ENCODE data around the gene CNTN4.
A peak's percentile ranks its signal among the peaks of the same experiment; 100 is the strongest.

CNTN4 gene

GRCh38 chr3:2454865-2455264, 356.2 kb downstream of the CNTN4 start:
- DNase-seq (ENCODE audit: extremely low read depth, insufficient read length): no peak
- H3K4me3 ChIP-seq (replicated peaks; ENCODE audit: low read depth, low read length): no peak overlapping the region
- TF ChIP-seq, protein P1, sequence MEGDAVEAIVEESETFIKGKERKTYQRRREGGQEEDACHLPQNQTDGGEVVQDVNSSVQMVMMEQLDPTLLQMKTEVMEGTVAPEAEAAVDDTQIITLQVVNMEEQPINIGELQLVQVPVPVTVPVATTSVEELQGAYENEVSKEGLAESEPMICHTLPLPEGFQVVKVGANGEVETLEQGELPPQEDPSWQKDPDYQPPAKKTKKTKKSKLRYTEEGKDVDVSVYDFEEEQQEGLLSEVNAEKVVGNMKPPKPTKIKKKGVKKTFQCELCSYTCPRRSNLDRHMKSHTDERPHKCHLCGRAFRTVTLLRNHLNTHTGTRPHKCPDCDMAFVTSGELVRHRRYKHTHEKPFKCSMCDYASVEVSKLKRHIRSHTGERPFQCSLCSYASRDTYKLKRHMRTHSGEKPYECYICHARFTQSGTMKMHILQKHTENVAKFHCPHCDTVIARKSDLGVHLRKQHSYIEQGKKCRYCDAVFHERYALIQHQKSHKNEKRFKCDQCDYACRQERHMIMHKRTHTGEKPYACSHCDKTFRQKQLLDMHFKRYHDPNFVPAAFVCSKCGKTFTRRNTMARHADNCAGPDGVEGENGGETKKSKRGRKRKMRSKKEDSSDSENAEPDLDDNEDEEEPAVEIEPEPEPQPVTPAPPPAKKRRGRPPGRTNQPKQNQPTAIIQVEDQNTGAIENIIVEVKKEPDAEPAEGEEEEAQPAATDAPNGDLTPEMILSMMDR (IDR thresholded peaks at IDR 0.05; ENCODE audit: insufficient read depth, low read length, poor library complexity, severe bottlenecking): no peak

DNA sequence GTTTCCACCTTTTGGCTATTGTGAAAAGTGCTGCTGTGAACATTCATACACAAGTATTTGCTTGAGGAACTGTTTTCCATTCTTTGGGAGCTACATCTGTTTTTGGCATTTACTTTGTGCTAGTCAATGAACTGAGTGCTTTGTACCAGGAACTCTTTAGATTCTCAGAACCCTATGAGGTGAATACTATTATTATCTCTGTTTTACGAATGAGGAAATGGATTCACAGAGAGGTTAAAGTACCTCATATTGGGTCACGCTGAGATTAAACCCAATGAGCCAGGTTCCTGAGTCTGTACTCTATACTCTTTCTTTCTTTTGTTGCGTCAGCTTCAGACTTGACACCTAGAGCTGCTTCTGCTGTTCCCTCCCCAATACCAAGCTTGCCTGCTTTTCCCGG, 358.1 kb downstream of the CNTN4 start:
- TF ChIP-seq, protein P1 (IDR thresholded peaks at IDR 0.05; ENCODE audit: insufficient read depth, low read length, poor library complexity, severe bottlenecking): no peak
- Histone ChIP-seq H3K36me3 (ENCODE audit: control insufficient read depth, insufficient read depth, low read length) (no peaks in the 10 kb centered on the region), H3K27me3 (replicated peaks; ENCODE audit: control insufficient read depth, insufficient read depth, low read length) (no peaks in the 10 kb centered on the region), H3K4me3 (replicated peaks; ENCODE audit: low read depth, low read length) (no peak overlapping the region)
- DNase-seq (ENCODE audit: extremely low read depth, insufficient read length): no peak

More at GRCh38 chr3:2454865-2455264, 356.2 kb downstream of the CNTN4 start:
- H3K36me3 ChIP-seq (ENCODE audit: control insufficient read depth, insufficient read depth, low read length): no peaks in the 10 kb centered on the region
- no peaks in the 10 kb centered on the region for H3K27me3 ChIP-seq (replicated peaks; ENCODE audit: control insufficient read depth, insufficient read depth, low read length)

DNA sequence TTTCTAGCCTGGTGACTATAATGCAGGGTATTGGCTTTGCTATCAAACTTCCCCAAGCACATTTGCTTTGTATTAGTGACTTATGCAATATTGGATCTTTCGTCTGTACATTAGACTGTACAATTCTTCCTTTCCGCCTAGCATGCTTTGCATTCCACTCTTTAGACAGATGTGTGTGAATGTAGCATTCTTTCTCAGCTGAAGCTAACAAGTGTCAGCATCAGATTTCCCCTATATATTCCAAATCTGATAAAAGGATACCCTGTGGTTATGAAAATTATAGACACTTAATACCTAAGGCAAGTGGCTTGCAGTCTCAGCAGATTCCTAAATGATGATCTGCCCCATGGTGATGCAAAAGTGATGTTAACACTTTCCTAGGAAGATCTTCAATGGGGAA, 360.1 kb downstream of the CNTN4 start:
- no peak overlapping the region for H3K4me3 ChIP-seq (replicated peaks; ENCODE audit: low read depth, low read length)
- TF ChIP-seq, protein P1 (IDR thresholded peaks at IDR 0.05; ENCODE audit: insufficient read depth, low read length, poor library complexity, severe bottlenecking): no peak
- no peaks in the 10 kb centered on the region for H3K27me3 ChIP-seq (replicated peaks; ENCODE audit: control insufficient read depth, insufficient read depth, low read length)
- no peak for DNase-seq (ENCODE audit: extremely low read depth, insufficient read length)
- H3K36me3 ChIP-seq (ENCODE audit: control insufficient read depth, insufficient read depth, low read length): no peaks in the 10 kb centered on the region

GRCh38 chr3:2465842-2466241, 367.2 kb downstream of the CNTN4 start:
- TF ChIP-seq, protein P1 (IDR thresholded peaks at IDR 0.05; ENCODE audit: insufficient read depth, low read length, poor library complexity, severe bottlenecking): no peak
- no peak overlapping the region for H3K4me3 ChIP-seq (replicated peaks; ENCODE audit: low read depth, low read length)
- no peaks in the 10 kb centered on the region for H3K36me3 ChIP-seq (ENCODE audit: control insufficient read depth, insufficient read depth, low read length)
- no peaks in the 10 kb centered on the region for H3K27me3 ChIP-seq (replicated peaks; ENCODE audit: control insufficient read depth, insufficient read depth, low read length)
- DNase-seq (ENCODE audit: extremely low read depth, insufficient read length): no peak

- no peaks in the 10 kb centered on the region for H3K36me3 ChIP-seq (ENCODE audit: control insufficient read depth, insufficient read depth, low read length)
- H3K4me3 ChIP-seq (replicated peaks; ENCODE audit: low read depth, low read length): no peak overlapping the region
- H3K27me3 ChIP-seq (replicated peaks; ENCODE audit: control insufficient read depth, insufficient read depth, low read length): no peaks in the 10 kb centered on the region
- TF ChIP-seq, protein P1 (IDR thresholded peaks at IDR 0.05; ENCODE audit: insufficient read depth, low read length, poor library complexity, severe bottlenecking): no peak
- DNase-seq (ENCODE audit: extremely low read depth, insufficient read length): peak; percentile 18
These were observed 370.1 kb downstream of the CNTN4 start for GRCh38 chr3:2468816-2469215.

GRCh38 chr3:2476996-2477395, 378.3 kb downstream of the CNTN4 start:
- Histone ChIP-seq H3K27me3 (replicated peaks; ENCODE audit: control insufficient read depth, insufficient read depth, low read length) (no peaks in the 10 kb centered on the region), H3K36me3 (ENCODE audit: control insufficient read depth, insufficient read depth, low read length) (no peaks in the 10 kb centered on the region), H3K4me3 (replicated peaks; ENCODE audit: low read depth, low read length) (no peak overlapping the region)
- TF ChIP-seq, protein P1 (IDR thresholded peaks at IDR 0.05; ENCODE audit: insufficient read depth, low read length, poor library complexity, severe bottlenecking): no peak
- no peak for DNase-seq (ENCODE audit: extremely low read depth, insufficient read length)

Data from GM06990 (cell line).